GM21381 (cell line): ENCODE measurements around the gene VAMP4.

Experiments
- ATAC-seq: cut with Tn5 transposase; IDR thresholded peaks from one replicate; pipeline ENCODE4 v1.9.1; 2021; ENCODE audit warnings: mild to moderate bottlenecking, moderate library complexity; ENCODE audit not compliant: unreplicated experiment

VAMP4 gene

GRCh38 chr1:171654201-171654941, 87.5 kb downstream of the VAMP4 start:
- no peak for ATAC-seq

GRCh38 chr1:171653796-171654195, 88.1 kb downstream of the VAMP4 start:
- ATAC-seq, result no peak

- no peak for ATAC-seq
Observed at GRCh38 chr1:171652234-171652822, 89.5 kb downstream of the VAMP4 start, which contains the start of gene MYOC. Gene MYOC (minus strand): TSS chr1:171652688. CDS start chr1:171652611, 77 bp downstream.
